PC-3 (cell line): ENCODE data around the gene LILRB2. TPM values are rescaled to one million over a fixed set of nuclear protein-coding genes. Genes with fewer than 3 reads are reported as not detected.
"Not testable (repeated sequence)": the region's sequence is repeated elsewhere in the genome, so short reads cannot be mapped to it uniquely, and the experiment has no call there.

Experiments used
- ATAC-seq: fragments of 200-7000 bp; cut with Tn5 transposase; 2 replicates; pipeline ENCODE4 v1.9.1; 2020; ENCODE audit warnings: mild to moderate bottlenecking, moderate library complexity
- BruUV-seq: library from RNA; stranded (reverse); fragments of 400-500 nt; replicated peaks from 2 replicates; lab custom pipeline; 2021; lab: Mats Ljungman, UMichigan
- CTCF ChIA-PET: fragments of 300-600 bp; sonication (Branson Sonifier 250); formaldehyde crosslinking; loops from one replicate; lab custom pipeline; 2022; ENCODE audit warnings: antibody characterized with exemption; lab: Charles Lee
- POLR2A ChIA-PET: fragments of 300-600 bp; sonication (Branson Sonifier 250); formaldehyde crosslinking; loops from one replicate; lab custom pipeline; 2022; ENCODE audit warnings: antibody characterized with exemption; ENCODE audit not compliant: unreplicated experiment; lab: Charles Lee
- DNase-seq: peaks from one replicate; pipeline ENCODE4 v3.0.0-alpha.2; 2015
- H2AFZ ChIP-seq: fragments of 300-600 bp; sonication (generic); 2 replicates; pipeline ENCODE4 v1.6.0; 2016; ENCODE audit warnings: antibody characterized with exemption, low read length
- H3F3A ChIP-seq: fragments of 300-600 bp; sonication (generic); one replicate; pipeline ENCODE4 v1.6.0; 2017; ENCODE audit warnings: antibody characterized with exemption, low read length, control low read depth, mild to moderate bottlenecking; ENCODE audit not compliant: unreplicated experiment
- H3K27ac ChIP-seq: fragments of 300-600 bp; sonication (generic); 2 replicates; pipeline ENCODE4 v1.5.1; 2016; ENCODE audit warnings: mild to moderate bottlenecking, low read length
- H3K27me3 ChIP-seq: fragments of 300-600 bp; sonication (generic); 2 replicates; pipeline ENCODE4 v1.6.1; 2016; ENCODE audit warnings: low read length, mixed read lengths
- H3K36me3 ChIP-seq: fragments of 300-600 bp; sonication (generic); 2 replicates; pipeline ENCODE4 v1.6.1; 2016; ENCODE audit warnings: low read depth, mixed run types, low read length, mixed read lengths
- H3K4me1 ChIP-seq: fragments of 300-600 bp; sonication (generic); 2 replicates; pipeline ENCODE4 v1.5.1; 2016; ENCODE audit warnings: low read length; ENCODE audit not compliant: insufficient read depth
- H3K4me2 ChIP-seq: fragments of 300-600 bp; sonication (generic); 2 replicates; pipeline ENCODE4 v1.6.0; 2016; ENCODE audit warnings: low read length
- H3K4me3 ChIP-seq: fragments of 300-600 bp; sonication (generic); 2 replicates; pipeline ENCODE4 v1.5.1; 2016; ENCODE audit warnings: mild to moderate bottlenecking, low read length, mixed read lengths
- H3K79me2 ChIP-seq: fragments of 300-600 bp; sonication (generic); 2 replicates; pipeline ENCODE4 v1.6.1; 2017; ENCODE audit warnings: low read length, mixed read lengths
- H3K9ac ChIP-seq: fragments of 300-600 bp; sonication (generic); 2 replicates; pipeline ENCODE4 v1.6.0; 2016; ENCODE audit warnings: mild to moderate bottlenecking, low read length
- H3K9me2 ChIP-seq: fragments of 300-600 bp; sonication (generic); replicated peaks from 2 replicates; pipeline ENCODE4 v1.6.1; 2016; ENCODE audit warnings: mixed run types, low read length, mixed read lengths
- H3K9me3 ChIP-seq: fragments of 300-600 bp; sonication (generic); 2 replicates; pipeline ENCODE4 v1.6.1; 2016; ENCODE audit warnings: low read length, mixed read lengths
- H4K20me1 ChIP-seq: fragments of 300-600 bp; sonication (generic); 2 replicates; pipeline ENCODE4 v1.6.1; 2016; ENCODE audit warnings: low read length, mixed read lengths
- EZH2 ChIP-seq: fragments of 300-600 bp; sonication (generic); IDR thresholded peaks from one replicate; pipeline ENCODE4 v1.6.1; 2017; ENCODE audit warnings: antibody characterized with exemption, mild to moderate bottlenecking, low read length; ENCODE audit not compliant: unreplicated experiment
- EZH2phosphoT487 ChIP-seq: fragments of 300-600 bp; sonication (generic); IDR thresholded peaks from 2 replicates; pipeline ENCODE4 v1.6.1; 2018; ENCODE audit warnings: mild to moderate bottlenecking, antibody characterized with exemption, low read length, borderline replicate concordance
- intact Hi-C: fragments of 100-400 bp; cut with micrococcal nuclease; formaldehyde crosslinking; loops from 2 replicates; pipeline ENCODE4 v1.9.0; 2023
- total RNA-seq: library from RNA; depleted of rRNA; stranded (reverse); fragments of >200 nt; gene quantifications from 2 replicates; pipeline ENCODE4 v1.2.3, GENCODE V29; 2014
- TF ChIP-seq, protein P1 (sequence below): fragments of 300-600 bp; sonication (generic); conservative IDR thresholded peaks from 2 replicates; pipeline ENCODE4 v1.5.1; 2017; ENCODE audit warnings: antibody characterized with exemption, low read depth, mild to moderate bottlenecking, low read length

LILRB2 gene
- total RNA-seq, 1 experiment from 2014 or later, result not detected

DNA sequence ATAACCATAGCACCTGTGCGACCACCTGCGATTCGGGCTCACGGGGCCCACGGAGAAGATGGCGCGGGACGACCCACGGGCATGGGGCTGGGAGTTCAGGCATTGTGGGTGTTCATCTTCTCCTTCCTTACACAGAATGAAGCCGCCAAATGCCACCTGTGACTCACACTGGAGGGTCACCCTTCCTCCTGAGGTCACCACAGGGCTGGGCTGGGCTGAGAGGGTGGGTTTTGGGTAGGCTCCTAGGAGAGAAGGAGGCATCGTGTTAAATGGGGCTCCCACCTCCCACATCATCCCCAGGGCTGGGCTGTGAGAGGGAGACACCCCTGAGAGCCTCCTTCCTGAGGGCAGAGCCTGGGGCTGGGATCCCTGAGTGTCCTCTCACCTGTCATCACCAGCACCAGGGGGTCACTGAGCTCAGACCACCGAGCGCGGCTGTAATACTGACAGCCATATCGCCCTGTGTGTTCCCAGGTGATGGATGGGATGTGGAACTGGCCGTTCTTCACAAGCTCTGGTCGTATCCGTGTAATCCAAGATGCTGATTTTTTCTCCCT, 1.4 kb downstream of the LILRB2 start:
- no peak for ATAC-seq
- POLR2A ChIA-PET, result no interaction called here
- no peak overlapping the region for H3K4me2 ChIP-seq
- H2AFZ ChIP-seq, result no peak overlapping the region
- no peaks in the 10 kb centered on the region for H3K4me1 ChIP-seq
- CTCF ChIA-PET, result no interaction called here
- no peaks in the 10 kb centered on the region for H3F3A ChIP-seq
- TF ChIP-seq EZH2 (no peak), EZH2phosphoT487 (no peak)
- TF ChIP-seq, protein P1, sequence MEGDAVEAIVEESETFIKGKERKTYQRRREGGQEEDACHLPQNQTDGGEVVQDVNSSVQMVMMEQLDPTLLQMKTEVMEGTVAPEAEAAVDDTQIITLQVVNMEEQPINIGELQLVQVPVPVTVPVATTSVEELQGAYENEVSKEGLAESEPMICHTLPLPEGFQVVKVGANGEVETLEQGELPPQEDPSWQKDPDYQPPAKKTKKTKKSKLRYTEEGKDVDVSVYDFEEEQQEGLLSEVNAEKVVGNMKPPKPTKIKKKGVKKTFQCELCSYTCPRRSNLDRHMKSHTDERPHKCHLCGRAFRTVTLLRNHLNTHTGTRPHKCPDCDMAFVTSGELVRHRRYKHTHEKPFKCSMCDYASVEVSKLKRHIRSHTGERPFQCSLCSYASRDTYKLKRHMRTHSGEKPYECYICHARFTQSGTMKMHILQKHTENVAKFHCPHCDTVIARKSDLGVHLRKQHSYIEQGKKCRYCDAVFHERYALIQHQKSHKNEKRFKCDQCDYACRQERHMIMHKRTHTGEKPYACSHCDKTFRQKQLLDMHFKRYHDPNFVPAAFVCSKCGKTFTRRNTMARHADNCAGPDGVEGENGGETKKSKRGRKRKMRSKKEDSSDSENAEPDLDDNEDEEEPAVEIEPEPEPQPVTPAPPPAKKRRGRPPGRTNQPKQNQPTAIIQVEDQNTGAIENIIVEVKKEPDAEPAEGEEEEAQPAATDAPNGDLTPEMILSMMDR, result no peak
- H3K9me2 ChIP-seq, result no peaks in the 10 kb centered on the region
- no peak overlapping the region for H3K4me3 ChIP-seq
- no peak overlapping the region for H3K9ac ChIP-seq
- peaks cover 78% of the 10 kb centered on the region for H3K27me3 ChIP-seq
- no peaks in the 10 kb centered on the region for H4K20me1 ChIP-seq
- H3K27ac ChIP-seq, result no peak overlapping the region
- no peaks in the 10 kb centered on the region for H3K79me2 ChIP-seq
- no TSS peak for BruUV-seq
- no peaks in the 10 kb centered on the region for H3K36me3 ChIP-seq
- intact Hi-C loops, result no loop called here
- DNase-seq, result no peak
- H3K9me3 ChIP-seq, result no peaks in the 10 kb centered on the region

DNA sequence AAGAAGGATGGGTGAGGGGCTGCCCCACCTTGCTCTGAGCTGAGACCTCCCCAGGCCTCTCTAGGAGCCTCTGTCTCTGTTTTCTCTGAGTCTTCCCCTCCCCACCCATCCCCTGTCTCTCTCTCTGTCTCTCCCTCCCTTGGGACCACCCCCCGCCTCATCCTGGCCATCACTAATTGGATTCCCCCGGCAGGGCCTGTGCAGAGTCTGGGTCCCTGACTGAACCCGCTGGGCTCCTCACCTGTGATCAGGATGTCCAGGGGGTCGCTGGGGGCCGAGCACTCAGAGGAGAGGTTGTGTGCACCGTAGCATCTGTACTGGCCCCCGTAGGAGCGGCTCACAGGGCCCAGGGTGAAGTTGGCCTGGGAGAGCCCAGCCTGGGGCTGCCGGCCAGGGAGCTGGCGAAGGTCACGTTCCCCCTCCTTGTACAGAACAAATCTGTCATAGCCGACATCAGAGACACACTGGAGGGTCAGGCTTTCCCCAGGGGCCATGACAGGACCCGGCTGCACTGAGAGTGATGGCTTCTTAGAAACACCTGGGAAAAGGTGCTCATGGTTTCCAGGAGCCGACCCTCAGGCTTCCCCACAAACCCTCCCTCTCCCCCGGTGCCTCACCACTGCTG, 2.2 kb downstream of the LILRB2 start:
- DNase-seq, H3K4me1 ChIP-seq, H3K79me2 ChIP-seq, H3K4me2 ChIP-seq, BruUV-seq, H3K27ac ChIP-seq, H3K9me2 ChIP-seq, H3F3A ChIP-seq, H3K9ac ChIP-seq, H3K9me3 ChIP-seq, intact Hi-C loops, POLR2A ChIA-PET, CTCF ChIA-PET, H2AFZ ChIP-seq, H3K4me3 ChIP-seq, H4K20me1 ChIP-seq, H3K36me3 ChIP-seq, ATAC-seq: not testable (repeated sequence)
- H3K27me3 ChIP-seq, result peaks cover 78% of the 10 kb centered on the region

DNA sequence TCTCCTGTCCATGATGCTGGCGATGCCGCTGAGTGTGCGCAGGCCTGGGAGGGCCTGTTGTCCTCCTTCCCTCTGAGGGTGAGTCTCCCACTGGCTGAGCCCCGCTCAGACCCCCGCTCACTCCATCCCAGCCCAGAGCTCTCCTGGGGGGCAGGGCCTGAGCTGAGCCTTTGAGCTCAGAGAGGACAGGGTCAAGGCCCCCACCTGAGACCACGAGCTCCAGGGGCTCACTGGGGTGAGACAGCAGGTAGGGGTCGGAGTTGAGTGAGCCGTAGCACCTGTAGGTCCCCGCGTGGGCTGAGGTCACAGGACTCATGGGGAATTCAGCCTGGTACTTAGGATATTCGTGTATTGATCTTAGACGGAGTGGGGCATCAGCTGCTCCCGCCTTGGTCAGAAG, 2.9 kb downstream of the LILRB2 start:
- H3F3A ChIP-seq, H3K79me2 ChIP-seq, H3K9ac ChIP-seq, H3K36me3 ChIP-seq, H3K9me3 ChIP-seq, H3K4me1 ChIP-seq, H3K27ac ChIP-seq, BruUV-seq, H3K4me3 ChIP-seq, H3K9me2 ChIP-seq, DNase-seq, H2AFZ ChIP-seq, ATAC-seq, H3K4me2 ChIP-seq, H4K20me1 ChIP-seq, POLR2A ChIA-PET, CTCF ChIA-PET, intact Hi-C loops: not testable (repeated sequence)
- peaks cover 78% of the 10 kb centered on the region for H3K27me3 ChIP-seq

DNA sequence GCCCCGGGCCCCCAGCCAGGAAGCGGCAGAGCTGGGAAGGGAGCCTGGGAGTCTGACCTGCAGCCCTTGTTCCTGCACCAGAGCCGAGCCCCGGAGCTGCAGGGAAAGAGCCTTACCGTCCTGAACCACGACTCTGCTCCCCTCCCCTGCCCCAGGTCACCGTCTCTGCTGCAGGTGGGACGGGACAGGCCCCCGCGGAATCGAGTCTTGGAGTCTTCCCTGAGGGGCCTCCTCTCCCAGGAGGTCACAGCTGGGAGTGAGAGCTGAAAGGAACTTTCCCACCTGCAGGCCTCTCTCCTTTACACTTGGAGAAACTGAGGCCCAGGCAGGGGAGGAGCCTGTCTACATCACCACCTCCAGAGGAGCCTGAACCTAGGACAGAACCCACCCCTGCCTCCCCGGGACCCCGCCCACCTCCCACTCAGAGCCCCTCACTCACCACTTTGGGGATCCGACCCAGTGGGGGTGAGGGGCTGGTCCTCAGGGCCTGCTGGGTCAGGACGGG, 3.7 kb downstream of the LILRB2 start:
- H3K9me3 ChIP-seq, H3K4me2 ChIP-seq, H3K9me2 ChIP-seq, H3K4me1 ChIP-seq, H3K36me3 ChIP-seq, POLR2A ChIA-PET, CTCF ChIA-PET, H3K9ac ChIP-seq, H4K20me1 ChIP-seq, H3F3A ChIP-seq, ATAC-seq, intact Hi-C loops, BruUV-seq, DNase-seq, H3K27ac ChIP-seq, H3K79me2 ChIP-seq, H2AFZ ChIP-seq, H3K4me3 ChIP-seq: not testable (repeated sequence)
- peaks cover 77% of the 10 kb centered on the region for H3K27me3 ChIP-seq
